Stimulated activated CD4-positive, alpha-beta T cell treated with anti-CD3 and anti-CD28 coated beads, Interleukin-12 subunit alpha, Interleukin-12 subunit beta, amount 100 ng/mL, for 24 hours (primary cell): Measurements from ENCODE around the gene TTC31.

Source experiments
- DNase-seq, 2 experiments: peaks; one replicate each; pipeline ENCODE4 v3.0.0-alpha.2; 2020; ENCODE audit warnings: low read depth in 2 of 2

The TTC31 gene

DNA sequence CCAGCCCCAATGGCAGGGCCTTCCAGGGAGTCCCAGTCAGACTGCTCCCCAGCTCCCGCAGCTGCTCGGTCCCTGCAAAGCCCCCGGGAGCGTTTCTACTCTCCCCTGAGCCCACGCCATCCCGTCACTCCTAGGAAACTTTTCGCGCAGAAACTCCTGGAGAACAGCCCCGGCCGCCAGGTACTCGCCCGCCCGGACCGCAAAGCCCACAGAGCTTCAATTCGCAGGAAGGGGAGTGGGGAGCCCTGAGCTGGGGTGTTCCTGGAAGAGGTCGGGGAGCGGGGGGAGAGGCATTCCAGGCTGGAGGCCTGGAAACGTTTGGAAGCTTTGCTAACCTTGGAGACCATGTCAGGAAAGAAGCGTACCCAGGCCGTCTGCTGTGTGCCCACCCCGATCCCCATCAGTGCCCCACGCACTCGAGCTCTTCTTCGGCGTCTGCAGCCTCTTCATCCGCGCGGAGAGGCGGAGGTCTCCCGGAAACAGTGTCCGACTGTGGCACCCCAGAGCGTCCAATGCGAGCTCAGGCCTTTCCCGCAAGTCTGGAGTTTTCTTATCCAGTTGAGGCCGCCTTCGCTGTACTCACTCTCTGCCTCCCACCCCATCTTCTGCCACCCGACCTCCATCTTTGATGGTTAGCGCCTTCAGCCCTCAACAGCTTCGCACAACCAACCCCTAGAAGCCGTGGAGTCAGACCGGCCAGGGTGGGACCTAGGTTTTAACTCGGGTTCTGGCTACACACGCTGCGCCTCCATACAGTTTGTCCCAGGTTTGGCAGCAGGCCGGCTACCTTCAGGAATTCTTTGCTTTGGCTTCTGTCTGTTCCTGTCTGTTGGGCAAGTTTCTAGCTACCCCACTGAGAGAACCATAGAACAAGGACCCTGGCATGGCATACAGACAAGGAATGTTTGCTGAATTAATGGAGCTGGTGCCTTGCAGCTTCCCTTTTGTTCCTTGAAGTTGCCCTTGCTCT lies 20.9 kb downstream of the TTC31 start:
- DNase-seq: no peak

DNA sequence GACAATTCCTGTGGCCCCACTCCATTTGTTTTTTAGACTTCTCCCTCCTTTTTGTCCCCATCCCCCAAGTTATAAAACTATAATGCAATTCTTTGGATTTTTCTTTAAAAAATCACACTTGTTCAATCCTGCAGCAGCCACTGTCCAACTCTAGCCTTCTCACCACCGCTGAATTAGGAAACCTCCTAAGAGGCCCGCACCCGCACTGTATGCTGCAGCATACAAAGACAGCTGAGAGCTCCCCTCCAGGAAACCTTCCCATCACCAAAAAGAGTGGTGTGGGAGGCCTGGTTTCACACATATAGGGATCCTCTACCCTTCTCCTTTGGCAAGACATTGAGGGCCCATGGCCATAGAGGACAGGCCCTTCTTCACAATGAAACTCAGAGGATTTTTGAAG lies 21.7 kb downstream of the TTC31 start:
- DNase-seq: no peak

DNA sequence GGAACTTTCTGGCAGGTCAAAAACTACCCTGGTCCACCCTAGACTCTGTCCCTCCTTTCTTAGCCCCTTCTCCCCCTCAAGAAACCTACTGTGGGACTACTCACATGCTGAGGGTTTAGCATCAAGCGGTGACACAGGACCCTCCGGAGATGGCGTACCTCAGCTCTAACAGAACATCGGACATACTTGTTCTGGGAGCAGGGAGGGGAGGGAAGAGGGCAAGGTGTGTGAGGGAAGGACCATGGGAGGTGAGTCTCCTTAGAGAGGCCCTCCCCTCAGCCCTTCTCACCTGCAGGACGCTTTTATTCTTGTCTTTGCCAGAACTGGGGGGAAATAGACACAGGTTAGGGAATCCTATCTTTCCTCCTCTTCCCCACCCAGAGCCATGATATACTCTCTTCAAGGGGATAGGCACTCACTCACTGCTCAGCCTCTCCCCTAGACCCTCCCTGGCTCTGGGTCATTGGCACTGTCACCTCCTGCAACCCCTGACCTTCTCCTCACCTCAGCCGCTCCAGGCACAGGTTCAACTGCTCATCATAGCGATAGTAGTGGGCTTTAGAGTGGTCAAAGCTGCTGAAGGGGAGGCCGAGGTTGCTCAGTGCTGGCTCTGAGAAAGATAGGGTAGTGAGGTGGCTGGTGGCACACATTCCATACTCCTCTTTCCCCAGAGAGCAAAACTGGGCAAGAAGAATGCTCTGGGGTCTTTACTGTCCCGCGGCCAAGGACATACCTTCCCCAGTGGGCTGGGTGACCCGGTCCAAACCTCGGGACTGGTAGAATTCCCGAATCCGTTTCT lies 22.8 kb downstream of the TTC31 start:
- no peak for DNase-seq

DNA sequence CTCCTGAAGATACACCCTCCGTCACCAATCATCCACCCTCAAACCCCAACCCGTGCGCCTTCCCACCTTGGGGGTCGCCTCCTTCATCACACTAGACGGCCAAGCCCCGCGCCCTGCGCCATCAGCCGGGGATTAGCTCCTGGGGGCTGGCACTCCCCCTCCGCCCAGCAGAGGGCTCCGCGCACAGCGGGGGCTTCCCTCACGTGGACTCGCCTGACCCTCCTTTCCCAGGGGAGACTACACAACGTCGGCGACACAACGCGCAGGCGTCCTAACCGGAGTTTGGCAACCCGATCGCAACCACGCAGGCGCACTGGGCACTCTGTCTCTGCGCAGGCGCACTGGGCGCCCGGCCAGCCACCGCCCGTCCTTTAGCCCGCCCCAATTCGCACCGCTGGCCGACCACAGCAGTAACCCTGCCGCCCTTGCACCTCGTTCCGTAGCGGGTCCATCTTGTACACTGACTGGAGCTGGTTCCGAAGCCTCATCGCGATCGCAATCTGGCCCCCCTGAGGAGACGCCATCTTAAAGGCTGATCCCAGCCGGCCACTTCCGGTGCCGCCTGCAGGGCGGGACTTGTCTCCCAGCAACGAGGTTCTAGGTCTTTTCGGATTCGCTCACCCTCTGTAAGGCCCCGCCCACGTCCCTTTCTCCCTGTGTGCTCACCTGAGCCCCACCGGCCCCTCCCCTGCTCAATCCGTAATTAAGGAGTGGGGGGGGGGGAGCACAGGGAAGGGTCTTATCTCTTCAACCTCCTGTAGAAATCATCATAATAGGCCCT lies 24.5 kb downstream of the TTC31 start, which contains the start of gene PCGF1:
Gene PCGF1, minus strand, starts transcription at position 551 of the 781 bp plus-strand sequence. Its CDS starts 27 bp downstream, at position 524.
- DNase-seq: peak; percentile 96 to 99

DNA sequence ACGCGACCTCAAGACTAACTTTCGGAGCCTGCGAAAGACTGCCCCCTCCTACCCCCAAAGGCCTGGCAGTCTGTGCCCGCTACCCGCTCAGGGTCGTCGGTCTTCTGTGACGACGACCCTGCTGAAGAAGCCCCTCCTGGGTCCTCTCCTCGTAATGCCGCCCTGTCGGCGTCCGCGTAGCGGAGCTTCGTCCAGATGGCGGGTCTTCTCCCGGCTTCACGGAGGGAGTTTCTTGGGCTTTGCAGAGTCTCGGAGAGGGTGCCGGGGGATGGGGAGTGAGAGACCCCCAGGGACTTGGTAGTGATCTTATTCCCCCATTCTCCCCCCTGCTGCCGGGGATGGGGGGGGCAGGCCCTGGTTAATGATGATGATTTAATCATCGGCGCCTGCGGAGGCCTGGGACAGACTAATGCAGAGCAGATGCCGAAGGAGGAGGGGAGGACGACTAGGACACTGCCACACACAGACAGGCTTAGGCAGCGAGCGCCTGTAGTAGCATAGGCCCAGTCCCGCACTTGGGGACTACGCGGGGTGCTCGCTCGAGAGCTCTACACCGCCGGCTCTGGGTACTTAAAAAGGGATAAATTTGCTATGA lies 25.1 kb downstream of the TTC31 start:
- DNase-seq: no peak

DNA sequence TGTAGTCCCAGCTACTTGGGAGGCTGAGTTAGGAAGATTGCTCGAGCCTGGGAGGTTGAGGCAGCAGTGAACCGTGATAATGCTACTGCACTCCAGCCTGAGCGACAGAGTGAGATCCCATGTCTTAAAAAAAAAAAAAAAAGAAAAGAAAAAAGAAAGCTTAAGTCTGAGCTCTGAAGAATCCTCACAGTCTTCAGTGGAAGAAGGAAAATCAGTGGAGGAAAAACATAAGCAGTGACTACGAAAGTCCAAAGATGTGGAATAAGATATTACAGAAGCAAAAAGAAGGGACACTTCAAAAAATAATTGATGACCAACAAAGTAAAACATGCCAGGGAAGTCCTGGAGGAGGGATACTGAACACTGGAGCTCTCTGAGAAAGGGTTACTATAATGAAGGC lies 27.4 kb downstream of the TTC31 start:
- no peak for DNase-seq

DNA sequence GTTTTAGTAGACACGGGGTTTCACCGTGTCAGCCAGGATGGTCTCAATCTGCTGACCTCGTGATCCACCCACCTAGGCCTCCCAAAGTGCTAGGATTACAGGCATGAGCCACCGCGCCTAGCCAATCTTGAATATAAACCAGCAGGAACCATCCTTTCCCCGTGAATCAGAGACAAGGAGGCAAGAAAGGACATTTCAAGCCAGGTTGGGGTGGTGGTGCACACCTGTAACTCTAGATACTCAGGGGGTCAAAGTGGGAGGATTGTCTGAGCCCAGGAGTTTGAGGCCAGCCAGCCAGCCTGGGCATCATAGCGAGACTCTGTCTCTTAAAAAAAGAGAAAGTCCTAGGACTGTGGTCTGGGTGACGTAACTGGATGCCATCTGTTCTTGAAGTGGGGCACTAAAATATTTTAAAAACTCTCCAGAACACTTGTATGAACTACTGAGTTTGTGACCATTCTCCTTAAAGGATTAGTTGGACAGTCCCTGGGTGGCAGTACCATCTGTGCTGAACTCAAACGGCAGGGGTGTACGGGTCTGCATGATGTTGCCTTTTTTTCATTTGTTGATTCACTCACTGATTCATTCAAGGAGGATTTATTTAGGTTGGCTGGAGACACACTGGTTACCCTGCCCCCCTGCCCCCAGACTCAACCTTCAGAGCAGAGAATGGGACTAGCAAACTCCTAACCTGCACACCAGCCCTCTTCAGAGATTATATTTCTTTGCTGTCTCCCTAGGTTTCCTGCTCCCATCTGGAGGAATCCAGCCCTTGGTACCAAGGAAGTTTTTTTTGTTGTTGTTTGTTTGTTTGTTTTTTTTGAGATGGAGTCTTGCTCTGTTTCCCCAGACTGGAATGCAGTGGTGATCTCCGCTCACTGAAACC lies 28.5 kb downstream of the TTC31 start:
- no peak for DNase-seq

DNA sequence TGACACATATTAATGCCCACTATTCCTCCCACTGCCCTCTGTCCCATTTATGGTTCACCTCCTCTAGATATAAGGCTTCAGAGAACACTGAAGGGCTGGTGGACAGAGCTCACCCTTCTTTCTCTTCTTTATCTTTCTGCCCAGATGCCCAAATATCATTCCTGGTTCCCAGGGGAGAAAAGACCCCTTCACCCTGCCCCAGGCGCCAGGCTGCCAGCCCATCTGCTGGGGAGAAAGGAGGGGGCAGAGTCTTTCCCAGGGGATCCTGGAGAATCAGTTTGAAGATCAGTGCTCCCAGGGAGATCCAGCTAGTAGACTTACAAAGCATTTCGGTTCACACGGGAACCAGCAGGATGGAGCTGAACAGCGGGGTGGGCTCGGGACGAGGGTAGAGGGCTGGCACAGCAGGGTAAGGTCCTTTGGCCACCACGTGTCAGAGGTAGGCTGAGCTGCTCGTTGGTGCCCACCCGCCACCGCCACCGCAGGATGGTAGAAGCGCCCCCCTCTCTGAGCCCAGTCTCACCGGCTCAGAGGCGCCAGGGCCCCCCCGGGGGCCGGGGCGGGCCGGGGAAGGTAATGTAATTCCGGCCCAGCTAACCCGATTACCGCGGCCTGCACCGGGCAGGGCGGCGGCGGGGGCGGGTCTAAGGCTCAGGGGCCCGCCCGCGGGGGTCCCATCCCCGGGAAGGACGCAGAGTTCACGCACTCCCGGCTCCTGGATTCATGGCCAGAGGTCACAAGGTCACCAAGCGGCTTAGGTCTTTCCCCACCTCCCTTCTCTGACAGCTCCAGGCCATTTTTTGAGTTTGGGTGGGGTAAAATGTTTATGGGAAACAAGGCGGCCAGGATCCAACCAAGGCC lies 30.1 kb downstream of the TTC31 start:
- no peak for DNase-seq

DNA sequence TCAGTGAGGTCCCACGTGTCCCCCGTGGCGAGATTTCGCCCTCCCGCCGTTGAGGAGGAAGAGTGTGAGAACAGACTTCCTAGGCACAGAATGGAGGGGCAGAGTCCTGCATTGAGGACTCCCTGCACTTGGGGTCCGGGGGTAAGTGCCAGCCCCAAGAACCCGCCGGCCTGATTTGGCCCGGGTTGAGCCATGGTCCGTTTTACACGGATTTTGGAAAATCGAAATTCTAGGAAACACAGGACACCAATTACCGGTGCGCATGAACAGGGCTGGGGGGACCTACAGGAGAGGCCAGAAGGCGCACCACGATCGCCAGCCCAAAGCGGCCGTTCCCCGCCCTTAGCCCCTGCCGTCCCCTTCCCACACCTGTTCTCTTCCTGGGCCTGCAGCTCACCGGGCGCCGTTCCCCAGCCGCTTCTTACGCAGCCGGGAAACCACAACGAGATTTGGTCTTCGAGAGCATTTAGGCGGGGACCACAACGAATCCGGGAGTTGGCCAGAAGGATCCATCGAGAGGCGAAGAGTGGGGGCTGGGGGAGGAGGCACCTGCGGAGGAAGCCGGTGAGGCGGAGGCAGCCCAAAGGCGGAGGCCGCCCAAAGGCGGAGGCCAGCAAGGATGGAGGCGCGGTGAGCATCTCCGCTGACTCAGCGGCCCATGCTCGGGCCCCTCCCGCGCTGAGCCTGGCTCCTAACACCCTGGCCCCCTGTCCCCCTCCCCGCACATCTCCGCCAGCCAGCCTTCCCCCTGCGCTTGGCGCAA lies 30.9 kb downstream of the TTC31 start:
- no peak for DNase-seq

DNA sequence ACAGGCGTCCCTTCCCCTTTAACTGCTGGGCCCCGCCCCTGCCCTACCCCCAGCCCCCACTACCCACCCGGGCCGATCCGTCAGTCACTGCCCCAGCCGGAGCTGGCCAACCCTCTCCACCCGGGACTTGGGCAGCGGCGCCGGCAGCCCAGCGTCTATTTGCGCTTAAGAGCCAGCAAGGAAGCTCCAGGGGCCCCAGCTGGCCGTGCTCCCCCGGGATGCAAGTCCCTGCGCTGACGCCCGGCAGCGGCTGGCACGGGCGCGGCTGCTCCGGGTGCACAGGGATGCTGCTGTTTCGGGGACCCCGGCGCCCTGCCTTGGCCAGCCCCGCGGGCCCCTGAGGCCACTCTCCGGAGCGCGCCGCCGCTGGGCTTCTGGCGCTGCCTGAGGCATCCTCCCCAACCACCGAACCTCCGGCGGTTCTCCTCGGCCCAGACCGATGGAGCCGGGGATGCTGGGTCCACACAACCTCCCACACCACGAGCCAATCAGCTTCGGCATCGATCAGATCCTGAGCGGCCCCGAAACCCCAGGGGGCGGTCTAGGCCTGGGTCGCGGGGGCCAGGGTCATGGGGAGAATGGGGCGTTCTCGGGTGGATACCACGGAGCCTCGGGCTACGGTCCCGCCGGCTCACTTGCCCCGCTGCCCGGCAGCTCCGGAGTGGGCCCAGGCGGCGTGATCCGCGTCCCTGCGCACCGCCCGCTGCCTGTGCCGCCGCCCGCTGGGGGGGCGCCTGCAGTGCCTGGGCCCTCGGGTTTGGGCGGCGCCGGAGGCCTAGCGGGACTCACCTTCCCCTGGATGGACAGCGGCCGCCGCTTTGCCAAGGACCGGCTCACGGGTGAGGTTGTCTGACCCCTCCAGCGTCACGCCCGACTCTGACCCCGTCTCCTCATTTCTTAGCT lies 31.7 kb downstream of the TTC31 start, which contains the start of gene TLX2:
Gene TLX2, plus strand, starts transcription at position 83 of the 903 bp plus-strand sequence. Its CDS starts 357 bp downstream, at position 440.
- DNase-seq: no peak

DNA sequence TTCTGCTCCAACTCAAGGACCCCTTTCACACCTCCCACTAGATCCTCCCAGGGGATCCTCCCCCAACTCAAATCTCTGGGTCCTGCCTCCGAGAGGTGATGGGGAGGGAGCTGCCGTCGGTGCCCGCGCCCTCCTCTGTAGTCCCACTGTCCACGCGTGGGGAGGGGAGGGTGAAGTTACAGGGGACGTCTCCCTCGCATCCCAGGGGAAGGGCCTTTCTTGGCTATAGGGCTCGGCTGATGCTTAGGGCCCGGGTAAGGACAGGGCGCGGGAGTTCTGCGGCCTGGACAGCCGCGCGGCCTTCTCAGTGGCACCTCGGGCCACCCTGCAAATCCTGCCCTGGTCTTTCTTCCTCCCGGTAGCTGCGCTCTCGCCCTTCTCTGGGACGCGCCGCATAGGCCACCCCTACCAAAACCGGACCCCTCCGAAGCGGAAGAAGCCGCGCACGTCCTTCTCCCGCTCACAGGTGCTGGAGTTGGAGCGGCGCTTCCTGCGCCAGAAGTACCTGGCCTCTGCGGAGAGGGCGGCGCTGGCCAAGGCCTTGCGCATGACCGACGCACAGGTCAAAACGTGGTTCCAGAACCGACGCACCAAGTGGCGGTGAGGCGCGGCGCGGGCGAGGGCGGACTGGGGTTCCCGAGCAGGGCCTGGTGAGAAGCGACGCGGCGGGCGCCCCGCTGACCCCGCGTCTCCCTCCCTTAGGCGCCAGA lies 32.5 kb downstream of the TTC31 start:
- no peak for DNase-seq

DNA sequence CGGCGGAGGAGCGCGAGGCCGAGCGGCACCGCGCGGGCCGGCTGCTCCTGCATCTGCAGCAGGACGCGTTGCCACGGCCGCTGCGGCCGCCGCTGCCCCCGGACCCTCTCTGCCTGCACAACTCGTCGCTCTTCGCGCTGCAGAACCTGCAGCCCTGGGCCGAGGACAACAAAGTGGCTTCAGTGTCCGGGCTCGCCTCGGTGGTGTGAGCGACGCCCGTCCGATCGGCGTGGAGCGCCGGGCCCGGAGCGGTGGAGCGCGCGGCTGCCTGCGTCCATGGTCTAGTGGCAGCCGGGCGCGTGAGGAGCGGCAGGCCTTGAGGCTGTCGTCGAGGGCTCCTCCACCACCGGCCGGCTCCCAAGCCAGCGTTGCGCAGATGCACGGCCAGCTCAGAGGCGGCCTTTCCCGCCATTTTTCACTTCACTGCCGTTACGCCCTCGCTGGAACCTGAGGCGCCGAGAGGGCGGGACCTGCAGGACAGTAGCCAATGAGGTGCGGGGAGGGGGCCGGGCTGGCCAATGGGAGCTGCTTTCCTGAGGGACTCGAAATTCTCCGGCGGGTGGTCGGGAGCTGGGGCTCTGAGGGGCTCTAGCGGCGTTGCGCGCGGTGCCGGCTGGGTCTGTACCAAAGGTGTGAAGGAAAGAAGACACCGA lies 33.2 kb downstream of the TTC31 start:
- peak; percentile 54 to 67 for DNase-seq

DNA sequence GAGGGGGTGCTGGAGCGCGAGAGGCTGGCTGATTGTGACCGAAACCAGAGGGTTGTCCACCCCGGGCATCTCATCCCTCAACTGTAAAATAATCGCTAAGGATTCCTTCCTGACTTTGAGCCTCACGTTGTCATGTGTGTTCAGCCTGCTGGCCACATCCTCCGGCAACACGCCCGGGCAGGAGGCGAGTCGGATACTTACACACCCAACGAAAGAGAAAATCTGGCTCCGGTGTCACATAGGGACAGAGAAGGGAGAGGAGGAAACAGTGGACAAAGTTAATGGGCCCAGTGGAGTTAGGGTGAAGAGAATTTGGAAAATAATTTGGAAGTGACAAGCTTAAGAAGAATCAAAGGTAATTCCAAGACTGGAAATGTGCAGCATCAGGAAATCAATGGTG lies 33.8 kb downstream of the TTC31 start:
- DNase-seq: no peak

DNA sequence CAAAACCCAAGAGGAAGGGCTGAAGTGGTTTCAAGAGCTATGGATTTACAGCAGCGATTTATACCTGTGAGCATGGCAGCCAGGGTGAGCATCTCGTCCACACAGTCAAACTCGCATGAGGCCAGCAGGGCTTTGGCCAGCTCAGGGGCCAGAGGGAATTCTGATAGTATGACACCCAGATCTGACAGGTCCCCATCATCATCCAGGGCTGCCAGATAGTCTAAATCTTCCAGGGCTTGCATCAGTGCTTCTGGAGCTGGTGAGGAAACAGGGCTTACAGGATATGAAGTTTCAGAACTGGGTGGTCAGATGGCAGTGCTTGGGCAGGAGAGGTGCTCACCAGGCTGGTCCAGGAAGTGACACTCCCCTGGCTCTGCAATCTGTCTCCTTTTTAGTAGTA lies 39.6 kb downstream of the TTC31 start:
- no peak for DNase-seq

DNA sequence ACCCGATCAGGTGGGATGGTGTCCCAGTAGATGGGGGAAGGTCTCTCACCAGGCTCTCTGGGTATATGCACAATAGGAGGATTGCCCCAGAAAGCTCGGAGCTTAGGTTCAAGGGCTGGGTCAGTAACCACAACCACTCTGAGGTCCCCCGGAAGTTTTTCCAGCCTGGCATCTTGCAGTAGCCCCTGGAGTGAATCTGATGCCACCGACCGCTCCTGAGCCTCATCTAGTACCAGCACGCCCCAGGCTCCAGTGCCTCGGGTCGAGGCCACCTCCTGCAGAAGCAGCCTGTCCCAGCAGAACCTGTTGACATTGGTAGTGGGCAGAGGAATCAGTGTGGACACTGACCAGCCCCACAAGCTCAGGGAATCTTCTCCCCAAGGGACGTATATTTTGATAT lies 41.1 kb downstream of the TTC31 start:
- no peak for DNase-seq

DNA sequence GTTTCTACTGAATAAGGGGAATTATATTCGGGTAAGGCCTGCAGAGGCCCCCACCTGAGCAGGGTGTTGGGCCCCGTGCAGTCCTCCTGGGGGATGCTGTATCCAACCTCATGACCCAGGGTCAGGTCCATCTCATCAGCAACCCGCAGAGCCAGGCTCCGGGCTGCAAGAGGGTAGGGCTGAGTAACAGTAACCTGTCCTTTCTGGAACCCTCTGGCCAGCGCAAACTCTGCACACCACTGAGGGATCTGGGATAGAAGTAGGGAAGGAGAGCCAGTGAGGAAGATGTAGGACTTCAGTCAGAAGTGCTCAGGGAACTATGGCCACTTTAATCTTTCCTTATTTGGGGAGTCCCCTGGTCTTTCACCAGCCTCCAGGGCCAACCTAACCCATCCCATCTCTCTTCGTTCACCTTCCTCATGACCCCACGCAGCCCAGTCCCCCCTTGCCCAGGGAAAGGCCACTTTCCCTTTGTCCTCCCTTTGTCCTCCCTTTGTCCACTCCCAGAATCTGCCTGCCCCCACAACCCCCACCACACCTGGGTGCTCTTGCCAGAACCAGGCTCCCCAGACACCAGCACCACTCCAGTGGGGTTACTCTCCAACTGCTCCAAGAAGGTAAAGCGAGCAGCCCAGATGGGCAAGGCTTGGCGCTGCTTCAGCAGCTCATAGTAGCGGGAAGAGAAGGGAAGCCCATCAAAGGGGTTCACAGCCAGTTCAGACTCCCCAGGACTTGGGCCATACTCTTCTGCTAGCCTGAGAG lies 42.3 kb downstream of the TTC31 start:
- no peak for DNase-seq
